Vagina (tissue), 2 donors: ENCODE measurements around the gene C14orf39. TPM values are rescaled to one million over a fixed set of nuclear protein-coding genes. Genes with fewer than 3 reads are reported as not detected.

Experiments used
- DNase-seq, 2 donors: peaks; one replicate each; pipeline ENCODE4 v3.0.0-alpha.2; 2017; ENCODE audit errors: extremely low spot score in 2 of 2
- H3K27ac ChIP-seq: fragments of 200-600 bp; sonication (generic); one replicate; pipeline ENCODE4 v1.5.1; 2019
- H3K27me3 ChIP-seq: fragments of 200-600 bp; sonication (generic); one replicate; pipeline ENCODE4 v1.5.1; 2019
- H3K36me3 ChIP-seq, 2 donors: fragments of 200-600 bp; sonication (generic); one replicate each; pipeline ENCODE4 v1.5.1; 2017 to 2019
- H3K4me1 ChIP-seq: fragments of 200-600 bp; sonication (generic); one replicate; pipeline ENCODE4 v1.5.1; 2019
- H3K4me3 ChIP-seq, 2 donors: fragments of 200-600 bp; sonication (generic); 1 replicate in 1 of 2; 2 replicates in 1 of 2; pipeline ENCODE4 v1.5.1; 2016 to 2019
- H3K9me3 ChIP-seq: fragments of 200-600 bp; sonication (generic); one replicate; pipeline ENCODE4 v1.5.1; 2019
- CTCF ChIP-seq, 3 experiments: fragments of 450-650 bp in 2 of 3; fragments of 200-600 bp in 1 of 3; sonication (generic) in 1 of 3; IDR thresholded peaks; one replicate each; pipeline ENCODE4 v1.5.1; 2017 to 2019; ENCODE audit warnings: antibody characterized with exemption in 3 of 3, mild to moderate bottlenecking in 2 of 3, moderate library complexity in 2 of 3
- POLR2A ChIP-seq, 2 donors: fragments of 450-650 bp; IDR thresholded peaks; one replicate each; pipeline ENCODE4 v1.6.1; 2017; ENCODE audit warnings: antibody characterized with exemption in 2 of 2, mild to moderate bottlenecking in 2 of 2, moderate library complexity in 2 of 2
- POLR2AphosphoS5 ChIP-seq, 2 donors: sonication (generic); formaldehyde crosslinking; IDR thresholded peaks; one replicate each; pipeline ENCODE4 v1.9.0; 2017; ENCODE audit warnings: antibody characterized with exemption in 2 of 2, mild to moderate bottlenecking in 2 of 2, low read depth in 1 of 2; ENCODE audit not compliant: insufficient read depth in 1 of 2
- intact Hi-C: fragments of 100-400 bp; cut with DNase I; formaldehyde crosslinking; loops from one replicate; pipeline ENCODE4 v1.15.1; 2023
- total RNA-seq: library from RNA; depleted of rRNA; stranded (reverse); fragments of >200 nt; gene quantifications from one replicate; pipeline ENCODE4 v1.2.3, GENCODE V29; 2016

The C14orf39 gene
- total RNA-seq, 1 donor from 2014 or later: not detected

GRCh38 chr14:60506985-60507829 lies 21.3 kb upstream of the C14orf39 start:
- H3K36me3 ChIP-seq: no peaks in the 10 kb centered on the region
- peaks cover 27% of the 10 kb centered on the region for H3K4me1 ChIP-seq
- H3K4me3 ChIP-seq: no peak overlapping the region
- H3K9me3 ChIP-seq: no peaks in the 10 kb centered on the region
- intact Hi-C loops: no loop called here
- DNase-seq: no peak
- peaks cover 5% of the 10 kb centered on the region for H3K27me3 ChIP-seq
- TF ChIP-seq CTCF (IDR thresholded peaks at IDR 0.05): no peak
- TF ChIP-seq POLR2AphosphoS5 (IDR thresholded peaks at IDR 0.05; ENCODE audit: insufficient read depth in 1 of 2, low read depth in 1 of 2): no peak
- TF ChIP-seq POLR2A (IDR thresholded peaks at IDR 0.05): no peak
- H3K27ac ChIP-seq: no peak overlapping the region

- Histone ChIP-seq H3K27me3 (peaks cover 5% of the 10 kb centered on the region), H3K4me1 (peaks cover 26% of the 10 kb centered on the region), H3K36me3 (no peaks in the 10 kb centered on the region), H3K4me3 (no peak overlapping the region), H3K9me3 (no peaks in the 10 kb centered on the region), H3K27ac (no peak overlapping the region)
- DNase-seq: no peak
- no peak for TF ChIP-seq POLR2AphosphoS5 (IDR thresholded peaks at IDR 0.05; ENCODE audit: insufficient read depth in 1 of 2, low read depth in 1 of 2)
- TF ChIP-seq POLR2A (IDR thresholded peaks at IDR 0.05): no peak
- no peak for TF ChIP-seq CTCF (IDR thresholded peaks at IDR 0.05)
- intact Hi-C loops: no loop called here
These were observed 20.7 kb upstream of the C14orf39 start for GRCh38 chr14:60506462-60506984.

- Histone ChIP-seq H3K36me3 (no peaks in the 10 kb centered on the region), H3K9me3 (no peaks in the 10 kb centered on the region), H3K4me3 (no peak overlapping the region), H3K4me1 (peaks cover 21% of the 10 kb centered on the region), H3K27ac (no peak overlapping the region), H3K27me3 (peaks cover 5% of the 10 kb centered on the region)
- no peak for DNase-seq
- intact Hi-C loops: no loop called here
- TF ChIP-seq POLR2A (IDR thresholded peaks at IDR 0.05): no peak
- TF ChIP-seq CTCF (IDR thresholded peaks at IDR 0.05): no peak
- no peak for TF ChIP-seq POLR2AphosphoS5 (IDR thresholded peaks at IDR 0.05; ENCODE audit: insufficient read depth in 1 of 2, low read depth in 1 of 2)
These were observed 20.1 kb upstream of the C14orf39 start for GRCh38 chr14:60506010-60506409.

- no peak overlapping the region for H3K27ac ChIP-seq
- H3K36me3 ChIP-seq: no peaks in the 10 kb centered on the region
- H3K4me3 ChIP-seq: no peak overlapping the region
- TF ChIP-seq POLR2A (IDR thresholded peaks at IDR 0.05) (no peak), CTCF (IDR thresholded peaks at IDR 0.05) (no peak), POLR2AphosphoS5 (IDR thresholded peaks at IDR 0.05; ENCODE audit: insufficient read depth in 1 of 2, low read depth in 1 of 2) (no peak)
- no peak for DNase-seq
- intact Hi-C loops: no loop called here
- peaks cover 5% of the 10 kb centered on the region for H3K27me3 ChIP-seq
- H3K9me3 ChIP-seq: no peaks in the 10 kb centered on the region
- peaks cover 15% of the 10 kb centered on the region for H3K4me1 ChIP-seq
These were observed 19.6 kb upstream of the C14orf39 start for GRCh38 chr14:60505448-60505847.

- H3K36me3 ChIP-seq: no peaks in the 10 kb centered on the region
- no peaks in the 10 kb centered on the region for H3K4me1 ChIP-seq
- no peaks in the 10 kb centered on the region for H3K9me3 ChIP-seq
- no peak overlapping the region for H3K4me3 ChIP-seq
- TF ChIP-seq CTCF (IDR thresholded peaks at IDR 0.05) (no peak), POLR2AphosphoS5 (IDR thresholded peaks at IDR 0.05; ENCODE audit: insufficient read depth in 1 of 2, low read depth in 1 of 2) (no peak), POLR2A (IDR thresholded peaks at IDR 0.05) (no peak)
- no peak for DNase-seq
- H3K27me3 ChIP-seq: no peaks in the 10 kb centered on the region
- intact Hi-C loops: no loop called here
- no peak overlapping the region for H3K27ac ChIP-seq
These were observed 16.7 kb upstream of the C14orf39 start for GRCh38 chr14:60502541-60502940.
